ENCODE measurements around the gene NRDC.

DNA sequence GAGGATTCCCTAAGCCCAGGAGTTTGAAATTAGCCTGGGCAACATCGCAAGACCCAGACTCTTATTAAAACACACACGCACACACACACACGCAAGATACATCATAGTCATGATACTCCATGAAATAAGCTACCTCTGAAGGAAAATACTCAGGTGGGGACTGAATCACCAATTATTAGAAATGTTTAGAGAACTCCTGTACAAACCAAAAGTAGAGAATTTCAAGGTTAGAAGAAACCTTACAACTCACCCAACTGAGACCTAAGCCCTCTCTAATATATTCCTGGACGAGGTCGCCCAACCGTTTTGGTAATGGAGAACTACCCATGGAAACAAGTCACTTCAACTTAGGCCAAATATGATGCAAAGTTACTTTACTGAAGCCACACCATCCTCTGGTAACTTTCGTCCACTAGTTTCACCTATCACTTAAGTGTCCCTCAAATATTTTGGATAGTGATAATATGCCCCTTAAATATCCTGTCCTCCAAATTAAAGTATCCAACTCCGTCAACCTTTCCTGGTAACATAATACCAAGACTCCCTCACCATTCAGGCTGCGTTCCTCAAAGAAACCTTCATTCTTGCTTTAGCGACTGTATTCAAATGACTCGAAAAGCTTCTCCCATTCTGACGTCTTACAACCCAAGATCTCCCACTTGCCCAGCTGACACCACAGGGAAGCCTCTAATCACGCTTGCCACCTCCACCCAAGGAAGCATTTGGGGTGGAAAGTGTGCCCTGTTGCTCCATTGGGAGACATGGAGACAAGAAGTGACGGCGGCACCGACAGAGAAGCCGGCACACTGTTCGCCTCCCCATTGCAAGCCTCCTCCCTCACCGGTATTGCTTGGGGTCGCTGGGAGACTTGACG, 856 bp downstream of the NRDC start:
- TF ChIP-seq, protein P1, sequence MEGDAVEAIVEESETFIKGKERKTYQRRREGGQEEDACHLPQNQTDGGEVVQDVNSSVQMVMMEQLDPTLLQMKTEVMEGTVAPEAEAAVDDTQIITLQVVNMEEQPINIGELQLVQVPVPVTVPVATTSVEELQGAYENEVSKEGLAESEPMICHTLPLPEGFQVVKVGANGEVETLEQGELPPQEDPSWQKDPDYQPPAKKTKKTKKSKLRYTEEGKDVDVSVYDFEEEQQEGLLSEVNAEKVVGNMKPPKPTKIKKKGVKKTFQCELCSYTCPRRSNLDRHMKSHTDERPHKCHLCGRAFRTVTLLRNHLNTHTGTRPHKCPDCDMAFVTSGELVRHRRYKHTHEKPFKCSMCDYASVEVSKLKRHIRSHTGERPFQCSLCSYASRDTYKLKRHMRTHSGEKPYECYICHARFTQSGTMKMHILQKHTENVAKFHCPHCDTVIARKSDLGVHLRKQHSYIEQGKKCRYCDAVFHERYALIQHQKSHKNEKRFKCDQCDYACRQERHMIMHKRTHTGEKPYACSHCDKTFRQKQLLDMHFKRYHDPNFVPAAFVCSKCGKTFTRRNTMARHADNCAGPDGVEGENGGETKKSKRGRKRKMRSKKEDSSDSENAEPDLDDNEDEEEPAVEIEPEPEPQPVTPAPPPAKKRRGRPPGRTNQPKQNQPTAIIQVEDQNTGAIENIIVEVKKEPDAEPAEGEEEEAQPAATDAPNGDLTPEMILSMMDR (conservative IDR thresholded peaks at IDR 0.05), result no peak
- no peak for TF ChIP-seq ZFX (IDR thresholded peaks at IDR 0.05)
